Fibroblast of lung (primary cell): ENCODE data around the gene MAP4K4. TPM values are rescaled to one million over a fixed set of nuclear protein-coding genes. Genes with fewer than 3 reads are reported as not detected.

Experiments
- DNase-seq, 2 donors: peaks; one replicate each; pipeline versions ENCODE4 v3.0.0 to v3.0.0-alpha.2; 2010; ENCODE audit warnings: low read depth in 2 of 2
- H2AFZ ChIP-seq: 2 replicates; pipeline ENCODE4 v1.5.1; 2012; ENCODE audit warnings: low read length, control low read depth, inconsistent platforms
- H3K27ac ChIP-seq: 2 replicates; pipeline ENCODE4 v1.5.1; 2011; ENCODE audit warnings: low read length, control low read depth; ENCODE audit not compliant: insufficient read depth
- H3K27me3 ChIP-seq: 2 replicates; pipeline ENCODE4 v1.5.1; 2011; ENCODE audit warnings: mild to moderate bottlenecking, low read length; ENCODE audit not compliant: control insufficient read depth, insufficient read depth
- H3K36me3 ChIP-seq: 2 replicates; pipeline ENCODE4 v1.5.1; 2011; ENCODE audit warnings: low read length; ENCODE audit not compliant: control insufficient read depth, insufficient read depth
- H3K4me1 ChIP-seq: 2 replicates; pipeline ENCODE4 v1.5.1; 2011; ENCODE audit warnings: low read length; ENCODE audit not compliant: control insufficient read depth, insufficient read depth; ENCODE audit errors: extremely low read depth
- H3K4me2 ChIP-seq: 2 replicates; pipeline ENCODE4 v1.5.1; 2011; ENCODE audit warnings: low read length, control low read depth; ENCODE audit not compliant: insufficient read depth; ENCODE audit errors: extremely low read depth
- H3K4me3 ChIP-seq, 4 experiments: fragments of 200-600 bp in 1 of 4; sonication (generic) in 1 of 4; replicated peaks in 1 of 4; 2 replicates each; pipeline ENCODE4 v1.5.1; 2011 to 2016; ENCODE audit warnings: low read length in 4 of 4, low read depth in 3 of 4, mild to moderate bottlenecking in 3 of 4, control low read depth in 2 of 4, inconsistent platforms in 1 of 4, mixed read lengths in 1 of 4; ENCODE audit not compliant: insufficient read depth in 1 of 4; ENCODE audit errors: control extremely low read depth in 1 of 4
- H3K79me2 ChIP-seq: 2 replicates; pipeline ENCODE4 v1.5.1; 2012; ENCODE audit warnings: mild to moderate bottlenecking, low read length, inconsistent platforms; ENCODE audit not compliant: control insufficient read depth, insufficient read depth
- H3K9ac ChIP-seq: 2 replicates; pipeline ENCODE4 v1.5.1; 2011; ENCODE audit warnings: mild to moderate bottlenecking, low read length, control low read depth; ENCODE audit not compliant: insufficient read depth
- H3K9me3 ChIP-seq: 2 replicates; pipeline ENCODE4 v1.5.1; 2012; ENCODE audit warnings: low read depth, low read length; ENCODE audit not compliant: control insufficient read depth, insufficient read depth
- H4K20me1 ChIP-seq: 2 replicates; pipeline ENCODE4 v1.5.1; 2011; ENCODE audit warnings: low read length; ENCODE audit not compliant: control insufficient read depth, insufficient read depth; ENCODE audit errors: extremely low read depth
- CTCF ChIP-seq, 2 donors: IDR thresholded peaks in 1 of 2; conservative IDR thresholded peaks in 1 of 2; 1 replicate in 1 of 2; 2 replicates in 1 of 2; pipeline ENCODE4 v1.5.1; 2011 to 2012; ENCODE audit warnings: low read length in 2 of 2, control low read depth in 1 of 2, inconsistent platforms in 1 of 2, low read depth in 1 of 2, mild to moderate bottlenecking in 1 of 2
- EZH2 ChIP-seq: IDR thresholded peaks from 2 replicates; pipeline ENCODE4 v1.5.1; 2012; ENCODE audit warnings: low read length, control low read depth, mild to moderate bottlenecking; ENCODE audit errors: missing control alignments
- polyA plus RNA-seq, 2 donors: library from polyadenylated mRNA; depleted of rRNA in 1 of 2; stranded (reverse) in 1 of 2; unstranded in 1 of 2; fragments of >200 nt; gene quantifications; 2 replicates each; pipeline ENCODE4 v1.2.1, GENCODE V29; 2011 to 2012; ENCODE audit warnings: missing spikeins in 1 of 2
- total RNA-seq: library from RNA; depleted of rRNA; stranded (reverse); fragments of >200 nt; gene quantifications from 2 replicates; pipeline ENCODE4 v1.2.1, GENCODE V29; 2014

The MAP4K4 gene
- total and polyA plus RNA-seq, 2 donors (not counting 1 experiment from before 2014, with no cell fraction given): 113 to 164 TPM

GRCh38 chr2:101821828-101822458 lies 124.4 kb downstream of the MAP4K4 start:
- no peak for DNase-seq
- TF ChIP-seq CTCF (conservative IDR thresholded peaks at IDR 0.05 in 1 of 2, IDR thresholded peaks at IDR 0.05 in 1 of 2; ENCODE audit: low read depth in 1 of 2, low read length in 2 of 2) (no peak), EZH2 (no peak)
- H2AFZ ChIP-seq: no peak overlapping the region
- H4K20me1 ChIP-seq: peaks cover 3% of the 10 kb centered on the region
- no peaks in the 10 kb centered on the region for H3K27me3 ChIP-seq
- H3K9me3 ChIP-seq: no peaks in the 10 kb centered on the region
- no peak overlapping the region for H3K4me2 ChIP-seq
- peaks cover 26% of the 10 kb centered on the region for H3K4me1 ChIP-seq
- H3K27ac ChIP-seq: no peak overlapping the region
- H3K79me2 ChIP-seq: peaks cover 85% of the 10 kb centered on the region
- H3K9ac ChIP-seq: no peak overlapping the region
- H3K36me3 ChIP-seq: peaks cover 3% of the 10 kb centered on the region
- no peak overlapping the region for H3K4me3 ChIP-seq

GRCh38 chr2:101823347-101823791 lies 125.9 kb downstream of the MAP4K4 start:
- peaks cover 3% of the 10 kb centered on the region for H4K20me1 ChIP-seq
- no peak overlapping the region for H3K9ac ChIP-seq
- no peaks in the 10 kb centered on the region for H3K9me3 ChIP-seq
- no peaks in the 10 kb centered on the region for H3K27me3 ChIP-seq
- peak; percentile 71 to 81 for DNase-seq
- no peak overlapping the region for H2AFZ ChIP-seq
- H3K4me1 ChIP-seq: peaks cover 34% of the 10 kb centered on the region
- H3K27ac ChIP-seq: no peak overlapping the region
- no peak for TF ChIP-seq EZH2
- peak; percentile 51 to 65 for TF ChIP-seq CTCF (conservative IDR thresholded peaks at IDR 0.05 in 1 of 2, IDR thresholded peaks at IDR 0.05 in 1 of 2; ENCODE audit: low read depth in 1 of 2, low read length in 2 of 2)
- H3K36me3 ChIP-seq: peaks cover 5% of the 10 kb centered on the region
- H3K4me3 ChIP-seq: no peak overlapping the region
- H3K79me2 ChIP-seq: peaks cover 83% of the 10 kb centered on the region
- H3K4me2 ChIP-seq: no peak overlapping the region

GRCh38 chr2:101823859-101824258 lies 126.4 kb downstream of the MAP4K4 start:
- H3K9me3 ChIP-seq: no peaks in the 10 kb centered on the region
- H3K36me3 ChIP-seq: peaks cover 5% of the 10 kb centered on the region
- peaks cover 3% of the 10 kb centered on the region for H4K20me1 ChIP-seq
- no peak overlapping the region for H3K9ac ChIP-seq
- H2AFZ ChIP-seq: no peak overlapping the region
- H3K4me2 ChIP-seq: no peak overlapping the region
- peak in 1 of 2 donors; percentile 82 for DNase-seq
- H3K27ac ChIP-seq: no peak overlapping the region
- H3K27me3 ChIP-seq: no peaks in the 10 kb centered on the region
- H3K4me3 ChIP-seq: no peak overlapping the region
- peaks cover 31% of the 10 kb centered on the region for H3K4me1 ChIP-seq
- H3K79me2 ChIP-seq: peaks cover 80% of the 10 kb centered on the region
- TF ChIP-seq CTCF (conservative IDR thresholded peaks at IDR 0.05 in 1 of 2, IDR thresholded peaks at IDR 0.05 in 1 of 2; ENCODE audit: low read depth in 1 of 2, low read length in 2 of 2): no peak
- TF ChIP-seq EZH2: no peak
